ENCODE measurements around the gene GAGE10. TPM values are rescaled to one million over a fixed set of nuclear protein-coding genes. Genes with fewer than 3 reads are reported as not detected.
A peak's percentile ranks its signal among the peaks of the same experiment; 100 is the strongest.
"Not testable (repeated sequence)": the region's sequence is repeated elsewhere in the genome, so short reads cannot be mapped to it uniquely, and the experiment has no call there.

GAGE10 gene
- total RNA-seq, 1 experiment from 2014 or later, result not detected

DNA sequence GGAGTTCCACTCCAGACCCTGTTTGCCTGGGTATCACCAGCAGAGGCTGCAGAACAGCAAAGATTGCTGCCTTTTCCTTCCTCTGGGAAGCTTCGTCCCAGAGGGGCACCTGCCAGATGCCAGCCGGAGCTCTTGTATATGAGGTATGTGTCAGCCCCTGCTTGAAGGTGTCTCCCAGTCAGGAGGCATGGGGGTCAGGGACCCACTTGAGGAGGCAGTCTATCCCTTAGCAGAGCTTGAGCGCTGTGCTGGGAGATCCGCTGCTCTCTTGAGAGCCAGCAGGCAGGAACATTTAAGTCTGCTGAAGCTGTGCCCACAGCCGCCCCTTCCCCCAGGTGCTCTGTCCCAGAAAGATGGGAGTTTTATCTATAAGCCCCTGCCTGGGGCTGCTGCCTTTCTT is 4.2 kb upstream of the GAGE10 start:
- not testable (repeated sequence) for H3K36me3 ChIP-seq, H3K4me3 ChIP-seq, DNase-seq, H3K9me3 ChIP-seq, H3K27me3 ChIP-seq

DNA sequence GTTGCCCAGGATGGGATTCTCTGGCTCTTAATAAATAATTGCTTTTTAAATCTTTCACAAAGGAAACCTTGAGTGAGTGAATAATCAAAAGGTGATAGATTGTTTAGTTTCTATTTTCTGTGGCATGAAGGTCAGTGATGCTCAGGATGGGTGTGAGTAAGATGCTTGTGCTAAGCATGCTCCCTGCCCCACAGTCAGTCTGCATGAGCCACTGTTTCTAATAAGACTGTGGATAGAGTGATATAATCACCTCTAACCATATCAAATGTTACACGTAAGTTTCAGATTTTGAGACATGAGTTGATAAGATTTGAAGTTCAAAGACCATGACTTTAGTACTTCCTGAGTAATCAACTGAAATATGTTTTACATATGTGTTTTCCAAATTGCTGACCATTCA is 2.7 kb upstream of the GAGE10 start:
- Histone ChIP-seq H3K36me3 (no peaks in the 10 kb centered on the region), H3K9me3 (no peaks in the 10 kb centered on the region), H3K27me3 (no peaks in the 10 kb centered on the region), H3K4me3 (no peak overlapping the region)
- DNase-seq, result no peak

DNA sequence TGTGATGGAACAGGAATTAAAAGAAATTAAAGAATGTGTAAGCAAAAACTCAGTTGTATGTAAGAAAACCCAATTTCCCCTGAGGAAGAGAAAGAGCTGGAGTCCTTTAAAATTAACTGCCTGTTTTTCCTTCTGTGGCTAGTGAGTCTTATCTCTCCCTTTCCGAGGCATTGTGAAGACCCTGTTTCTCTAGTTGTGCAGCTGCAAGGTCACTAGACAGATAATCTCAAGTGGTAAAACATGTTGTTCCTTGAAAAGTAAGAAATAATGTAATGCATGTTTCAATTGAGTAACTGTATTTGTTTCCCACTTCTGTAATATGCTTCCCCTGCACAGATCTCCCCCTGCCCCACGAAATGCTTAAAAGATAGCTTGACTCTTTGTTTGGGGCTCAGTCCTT is 4.3 kb downstream of the GAGE10 start:
- H3K27me3 ChIP-seq, H3K36me3 ChIP-seq, H3K4me3 ChIP-seq, H3K9me3 ChIP-seq, DNase-seq: not testable (repeated sequence)

DNA sequence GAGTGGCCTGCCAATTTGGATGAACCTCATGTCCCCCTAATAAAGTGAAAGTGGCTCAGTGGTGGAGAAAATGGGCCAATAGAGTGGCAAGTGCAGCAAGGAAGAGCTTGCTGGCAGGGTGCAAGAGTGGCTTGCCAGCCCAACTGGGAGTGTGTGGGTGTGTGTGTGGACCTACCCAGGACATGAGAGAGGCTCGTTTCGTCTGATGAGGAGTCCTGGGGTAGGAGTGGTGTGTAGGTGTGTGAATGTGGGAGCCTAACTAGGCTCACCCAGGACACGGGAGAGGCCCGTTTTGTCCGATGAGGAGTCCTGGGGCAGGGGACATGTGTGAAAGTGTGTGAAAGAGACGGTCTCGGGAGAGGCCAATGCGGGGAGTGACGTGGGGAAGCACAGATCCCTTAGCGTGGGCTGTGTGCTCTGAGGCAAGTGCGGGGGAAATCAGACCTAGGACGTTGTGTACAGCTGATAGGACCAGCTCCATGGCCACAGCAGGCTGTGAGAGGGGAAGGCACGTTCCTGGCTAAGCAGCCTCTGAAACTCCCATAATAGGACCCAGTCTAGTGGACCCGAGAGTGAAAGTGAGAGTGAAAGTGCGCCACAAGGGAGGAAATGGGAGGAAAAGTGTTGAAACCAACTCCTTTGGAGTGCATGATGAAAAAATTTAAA is 5.3 kb downstream of the GAGE10 start:
- no peak for DNase-seq
- H3K4me3 ChIP-seq, result peak overlapping the region; percentile 12
- no peaks in the 10 kb centered on the region for H3K36me3 ChIP-seq

DNA sequence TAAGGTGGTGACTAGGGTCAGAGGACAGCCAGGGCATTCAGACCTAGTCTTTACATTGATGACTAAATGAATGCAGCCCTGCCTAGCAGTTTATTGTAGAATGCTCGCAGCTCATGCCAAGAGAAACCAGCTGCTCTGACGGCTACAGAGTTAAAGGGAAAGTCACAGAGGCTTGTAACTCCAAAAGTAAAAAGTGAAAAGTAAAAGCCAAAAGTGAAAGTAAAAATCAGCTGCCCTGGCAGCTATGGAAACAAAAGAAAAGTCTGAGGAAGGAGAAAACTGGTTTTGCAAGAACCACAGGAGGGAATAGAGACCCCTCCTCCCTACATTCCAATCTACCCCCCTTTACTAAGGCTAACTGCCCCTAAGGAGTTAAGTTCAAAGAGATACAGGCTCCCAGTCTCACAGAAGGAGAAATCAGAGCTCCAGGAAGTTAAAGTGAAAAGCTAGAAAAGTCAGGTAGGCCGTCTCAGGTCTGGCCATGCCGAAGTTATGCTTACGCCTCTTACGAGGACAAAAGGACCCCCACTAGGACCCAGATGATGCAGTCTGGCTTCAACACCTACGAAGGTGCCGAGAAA is 6.0 kb downstream of the GAGE10 start:
- Histone ChIP-seq H3K4me3 (peak overlapping the region; percentile 12), H3K36me3 (no peaks in the 10 kb centered on the region), H3K27me3 (no peaks in the 10 kb centered on the region), H3K9me3 (no peaks in the 10 kb centered on the region)
- peak; percentile 31 for DNase-seq

More for the DNA sequence above, 5.3 kb downstream of the GAGE10 start:
- Histone ChIP-seq H3K9me3 (no peaks in the 10 kb centered on the region), H3K27me3 (no peaks in the 10 kb centered on the region)

DNA sequence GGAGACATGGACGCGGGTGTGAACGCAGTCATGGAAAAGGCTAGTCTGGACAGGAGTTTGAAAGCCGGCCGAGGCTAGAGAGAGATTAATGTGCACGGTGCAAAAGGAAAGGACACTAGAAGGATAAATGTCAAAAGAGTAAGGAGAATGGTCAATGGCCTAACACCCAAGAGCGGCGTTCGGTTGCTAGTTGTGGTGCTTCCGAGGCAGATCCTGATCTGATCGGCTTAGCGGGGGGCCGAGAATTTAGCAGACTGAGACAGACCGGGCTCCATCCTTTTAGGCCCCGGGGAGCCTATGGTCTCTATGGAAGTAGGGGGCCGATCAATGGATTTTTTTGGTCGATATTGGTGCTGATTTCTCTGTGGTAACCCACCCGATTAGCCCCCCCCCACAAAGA is 6.9 kb downstream of the GAGE10 start:
- Histone ChIP-seq H3K9me3 (no peaks in the 10 kb centered on the region), H3K27me3 (no peaks in the 10 kb centered on the region), H3K4me3 (no peak overlapping the region), H3K36me3 (no peaks in the 10 kb centered on the region)
- no peak for DNase-seq

DNA sequence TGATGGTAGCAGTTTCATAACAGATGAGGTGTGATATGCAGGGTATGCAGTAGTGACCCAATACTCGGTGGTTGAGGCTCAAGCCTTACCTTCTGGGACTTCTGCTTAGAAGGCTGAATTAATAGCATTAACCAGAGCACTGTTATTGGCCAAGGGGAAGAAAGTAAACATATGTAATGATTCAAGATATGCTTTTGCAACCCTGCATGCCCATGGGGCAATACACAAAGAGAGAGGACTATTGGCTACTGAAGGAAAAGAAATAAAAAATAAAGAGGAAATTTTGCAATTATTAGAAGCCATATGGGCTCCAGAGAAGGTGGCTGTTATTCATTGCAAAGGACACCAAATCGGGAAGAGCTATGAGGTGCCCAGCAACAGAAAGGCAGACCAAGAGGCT is 8.7 kb downstream of the GAGE10 start:
- no peaks in the 10 kb centered on the region for H3K36me3 ChIP-seq

DNA sequence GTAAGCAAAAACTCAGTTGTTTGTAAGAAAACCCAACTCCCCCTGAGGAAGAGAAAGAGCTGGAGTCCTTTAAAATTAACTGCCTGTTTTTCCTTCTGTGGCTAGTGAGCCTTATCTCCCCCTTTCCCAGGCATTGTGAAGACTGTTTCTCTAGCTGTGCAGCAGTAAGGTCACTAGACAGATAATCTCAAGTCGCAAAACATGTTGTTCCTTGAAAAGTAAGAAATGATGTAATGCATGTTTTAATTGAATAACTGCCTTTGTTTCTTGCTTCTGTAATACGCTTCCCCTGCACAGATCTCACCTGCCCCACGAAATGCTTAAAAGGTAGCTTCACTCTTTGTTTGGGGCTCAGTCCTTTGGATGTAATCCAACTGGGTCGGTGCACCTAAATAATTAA is 12.6 kb downstream of the GAGE10 start:
- no peaks in the 10 kb centered on the region for H3K27me3 ChIP-seq

More for the DNA sequence above, 8.7 kb downstream of the GAGE10 start:
- DNase-seq, result no peak
- Histone ChIP-seq H3K9me3 (no peaks in the 10 kb centered on the region), H3K4me3 (no peak overlapping the region), H3K27me3 (no peaks in the 10 kb centered on the region)

DNA sequence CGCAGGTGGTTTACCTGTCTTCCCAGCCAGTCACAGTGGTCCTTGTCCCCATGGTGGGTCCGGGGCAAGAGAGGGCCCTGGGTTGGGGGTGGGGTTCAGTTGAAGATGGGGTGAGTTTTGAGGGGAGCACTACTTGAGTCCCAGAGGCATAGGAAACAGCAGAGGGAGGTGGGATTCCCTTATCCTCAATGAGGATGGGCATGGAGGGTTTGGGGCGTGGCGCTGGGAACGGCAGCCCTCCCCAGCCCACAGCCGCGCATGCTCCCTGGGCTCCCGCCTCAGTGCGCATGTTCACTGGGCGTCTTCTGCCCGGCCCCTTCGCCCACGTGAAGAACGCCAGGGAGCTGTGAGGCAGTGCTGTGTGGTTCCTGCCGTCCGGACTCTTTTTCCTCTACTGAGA is 18.3 kb downstream of the GAGE10 start, which contains the start of gene GAGE12J:
Gene GAGE12J (plus strand): TSS at position 301 of the 400 bp plus-strand sequence. CDS start 1,157 bp downstream, outside the sequence.
- H3K36me3 ChIP-seq, H3K27me3 ChIP-seq, H3K4me3 ChIP-seq, H3K9me3 ChIP-seq, DNase-seq: not testable (repeated sequence)

More for the DNA sequence above, 12.6 kb downstream of the GAGE10 start:
- no peak for DNase-seq
- no peak overlapping the region for H3K4me3 ChIP-seq
- no peaks in the 10 kb centered on the region for H3K9me3 ChIP-seq
- no peaks in the 10 kb centered on the region for H3K36me3 ChIP-seq

DNA sequence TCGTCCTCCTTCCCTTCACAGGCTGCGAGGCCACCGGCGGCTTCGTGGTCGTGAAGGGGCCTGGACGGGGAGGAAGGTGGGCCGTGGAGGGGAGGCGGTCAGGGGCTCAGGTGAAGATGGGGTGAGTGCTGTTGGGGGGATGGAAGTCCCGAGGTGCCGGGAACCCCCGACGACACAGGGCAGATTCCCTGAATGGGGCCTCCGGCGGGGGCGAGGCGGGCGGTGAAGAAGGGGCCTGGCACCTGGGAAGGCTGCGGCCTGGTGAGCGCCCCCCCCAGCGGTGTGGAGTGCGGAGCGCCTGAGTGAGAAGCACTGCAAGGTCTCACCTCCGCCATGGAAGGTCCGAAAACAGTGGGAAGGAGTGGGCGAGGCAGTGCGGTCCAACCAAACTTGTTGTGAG is 18.8 kb downstream of the GAGE10 start:
- H3K27me3 ChIP-seq, H3K9me3 ChIP-seq, DNase-seq, H3K4me3 ChIP-seq, H3K36me3 ChIP-seq: not testable (repeated sequence)

DNA sequence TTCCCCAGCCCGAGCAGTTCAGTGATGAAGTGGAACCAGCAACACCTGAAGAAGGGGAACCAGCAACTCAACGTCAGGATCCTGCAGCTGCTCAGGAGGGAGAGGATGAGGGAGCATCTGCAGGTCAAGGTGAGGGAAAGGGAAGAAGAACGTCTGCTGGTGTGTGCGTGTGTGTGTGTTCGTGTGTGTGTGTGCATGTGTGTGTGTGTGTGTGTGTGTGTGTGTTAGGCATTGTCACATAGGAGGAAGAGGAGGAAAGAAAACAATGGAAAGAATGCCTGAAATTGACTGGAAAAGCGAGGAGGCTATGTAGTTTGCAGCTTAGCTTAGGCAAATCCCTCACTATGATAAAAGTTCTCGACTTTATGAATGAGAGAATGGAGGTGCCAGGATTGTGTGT is 20.3 kb downstream of the GAGE10 start:
- not testable (repeated sequence) for H3K9me3 ChIP-seq, H3K27me3 ChIP-seq, H3K4me3 ChIP-seq, H3K36me3 ChIP-seq, DNase-seq

DNA sequence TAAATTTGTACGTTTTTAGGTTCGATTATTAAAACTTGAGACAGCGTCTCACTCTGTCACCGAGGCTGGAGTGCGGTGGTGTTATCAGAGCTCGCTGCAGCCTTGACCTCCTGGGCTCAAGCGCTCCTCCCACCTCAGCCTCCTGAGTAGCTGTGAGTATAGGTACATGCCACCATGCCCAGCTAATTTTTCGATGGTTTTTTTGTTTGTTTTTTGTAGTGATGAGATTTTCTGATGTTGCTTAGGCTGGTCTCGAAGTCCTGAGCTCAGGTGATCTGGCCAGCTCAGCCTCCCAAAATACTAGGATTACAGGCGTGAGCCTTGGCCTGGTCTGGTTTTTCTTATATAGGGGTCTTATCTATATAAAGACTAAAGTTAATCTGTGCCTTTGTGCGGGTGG is 27.0 kb downstream of the GAGE10 start:
- not testable (repeated sequence) for H3K9me3 ChIP-seq, H3K27me3 ChIP-seq, H3K4me3 ChIP-seq, DNase-seq, H3K36me3 ChIP-seq

DNA sequence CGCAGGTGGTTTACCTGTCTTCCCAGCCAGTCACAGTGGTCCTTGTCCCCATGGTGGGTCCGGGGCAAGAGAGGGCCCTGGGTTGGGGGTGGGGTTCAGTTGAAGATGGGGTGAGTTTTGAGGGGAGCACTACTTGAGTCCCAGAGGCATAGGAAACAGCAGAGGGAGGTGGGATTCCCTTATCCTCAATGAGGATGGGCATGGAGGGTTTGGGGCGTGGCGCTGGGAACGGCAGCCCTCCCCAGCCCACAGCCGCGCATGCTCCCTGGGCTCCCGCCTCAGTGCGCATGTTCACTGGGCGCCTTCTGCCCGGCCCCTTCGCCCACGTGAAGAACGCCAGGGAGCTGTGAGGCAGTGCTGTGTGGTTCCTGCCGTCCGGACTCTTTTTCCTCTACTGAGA is 27.8 kb downstream of the GAGE10 start, which contains the start of gene GAGE13:
Gene GAGE13 (plus strand): TSS at position 301 of the 400 bp plus-strand sequence. CDS start 1,156 bp downstream, outside the sequence.
- not testable (repeated sequence) for DNase-seq, H3K36me3 ChIP-seq, H3K27me3 ChIP-seq, H3K9me3 ChIP-seq, H3K4me3 ChIP-seq

DNA sequence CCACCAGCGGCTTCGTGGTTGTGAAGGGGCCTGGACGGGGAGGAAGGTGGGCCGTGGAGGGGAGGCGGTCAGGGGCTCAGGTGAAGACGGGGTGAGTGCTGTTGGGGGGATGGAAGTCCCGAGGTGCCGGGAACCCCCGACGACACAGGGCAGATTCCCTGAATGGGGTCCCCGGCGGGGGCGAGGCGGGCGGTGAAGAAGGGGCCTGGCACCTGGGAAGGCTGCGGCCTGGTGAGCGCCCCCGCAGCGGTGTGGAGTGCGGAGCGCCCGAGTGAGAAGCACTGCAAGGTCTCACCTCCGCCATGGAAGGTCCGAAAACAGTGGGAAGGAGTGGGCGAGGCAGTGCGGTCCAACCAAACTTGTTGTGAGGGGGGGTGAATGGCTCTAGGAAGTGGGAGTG is 28.4 kb downstream of the GAGE10 start:
- not testable (repeated sequence) for DNase-seq, H3K36me3 ChIP-seq, H3K9me3 ChIP-seq, H3K27me3 ChIP-seq, H3K4me3 ChIP-seq

DNA sequence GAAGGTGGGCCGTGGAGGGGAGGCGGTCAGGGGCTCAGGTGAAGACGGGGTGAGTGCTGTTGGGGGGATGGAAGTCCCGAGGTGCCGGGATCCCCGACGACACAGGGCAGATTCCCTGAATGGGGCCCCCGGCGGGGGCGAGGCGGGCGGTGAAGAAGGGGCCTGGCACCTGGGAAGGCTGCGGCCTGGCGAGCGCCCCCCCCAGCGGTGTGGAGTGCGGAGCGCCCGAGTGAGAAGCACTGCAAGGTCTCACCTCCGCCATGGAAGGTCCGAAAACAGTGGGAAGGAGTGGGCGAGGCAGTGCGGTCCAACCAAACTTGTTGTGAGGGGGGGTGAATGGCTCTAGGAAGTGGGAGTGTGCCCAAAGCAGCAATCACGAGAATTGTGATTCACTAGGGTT is 38.0 kb downstream of the GAGE10 start:
- not testable (repeated sequence) for DNase-seq, H3K36me3 ChIP-seq, H3K4me3 ChIP-seq, H3K9me3 ChIP-seq, H3K27me3 ChIP-seq

DNA sequence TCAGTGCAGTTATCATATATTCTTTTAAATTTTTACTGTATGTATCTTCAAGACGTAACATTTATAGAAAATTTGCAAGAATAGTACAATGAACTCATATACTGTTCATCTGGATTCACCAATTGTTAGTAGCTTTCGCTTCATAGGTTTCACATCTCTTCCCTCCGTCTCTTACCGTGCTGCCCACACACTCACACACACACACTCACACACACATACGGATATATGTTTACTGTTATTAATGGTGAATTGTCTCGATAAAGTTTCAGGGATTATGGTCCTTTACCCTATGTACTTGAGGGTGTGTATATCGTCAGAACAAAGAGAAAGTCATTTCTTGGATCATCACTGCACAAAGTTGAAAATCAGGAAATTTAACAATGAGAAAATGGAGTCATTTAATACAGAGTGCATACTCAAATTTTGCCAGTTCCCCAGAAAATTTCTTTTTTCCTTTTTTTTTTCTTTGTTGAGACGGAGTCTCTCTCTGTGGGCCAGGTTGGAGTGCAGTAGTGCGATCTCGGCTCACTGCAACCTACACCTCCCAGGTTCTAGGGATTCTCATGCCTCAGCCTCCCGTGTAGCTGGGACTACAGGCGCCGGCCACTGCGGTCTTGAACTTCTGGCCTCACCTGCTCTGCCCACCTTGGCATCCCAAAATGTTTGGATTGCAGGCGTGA is 41.2 kb downstream of the GAGE10 start:
- not testable (repeated sequence) for H3K27me3 ChIP-seq, DNase-seq, H3K36me3 ChIP-seq, H3K4me3 ChIP-seq, H3K9me3 ChIP-seq

DNA sequence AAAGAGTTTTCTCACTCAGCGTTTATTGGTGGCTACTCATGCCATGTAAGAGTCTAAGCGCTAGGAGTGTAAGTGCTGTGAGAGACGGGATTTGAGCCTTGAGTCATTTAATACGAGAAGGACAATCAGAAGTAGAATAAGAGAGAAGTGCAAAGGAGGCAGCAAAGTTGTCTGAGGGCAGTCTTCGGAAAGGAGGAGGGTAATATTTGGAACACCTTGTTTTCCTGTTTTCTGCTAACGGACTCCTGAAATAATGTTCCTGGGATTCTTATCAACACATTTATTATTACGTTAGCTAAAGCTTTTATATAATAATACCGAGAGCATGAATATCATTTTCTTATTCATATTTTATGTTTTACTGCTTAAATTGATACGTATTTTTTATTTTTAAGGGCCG is 42.0 kb downstream of the GAGE10 start:
- not testable (repeated sequence) for DNase-seq, H3K9me3 ChIP-seq

DNA sequence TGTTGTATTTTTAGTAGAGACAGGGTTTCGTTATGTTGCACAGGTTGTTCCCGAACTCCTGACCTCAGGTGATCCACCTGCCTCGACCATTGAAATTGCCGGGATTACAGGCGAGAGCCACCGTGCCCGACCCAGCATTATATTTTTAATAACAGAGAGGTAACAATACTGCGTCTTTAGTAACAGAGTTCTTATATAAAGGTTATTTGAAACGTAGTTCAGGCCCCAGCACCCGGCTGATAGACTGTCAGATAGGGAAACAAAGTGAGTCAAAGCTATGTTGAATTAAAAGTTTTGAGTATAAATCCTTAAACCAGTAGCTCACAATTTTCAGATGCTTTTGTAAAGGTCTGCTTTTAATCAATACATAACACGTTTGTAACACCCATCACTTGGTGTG is 42.7 kb downstream of the GAGE10 start:
- H3K36me3 ChIP-seq, H3K27me3 ChIP-seq, H3K4me3 ChIP-seq, DNase-seq, H3K9me3 ChIP-seq: not testable (repeated sequence)

More for the DNA sequence above, 42.0 kb downstream of the GAGE10 start:
- H3K27me3 ChIP-seq, H3K4me3 ChIP-seq, H3K36me3 ChIP-seq: not testable (repeated sequence)
